ENCODE data around the gene PHC1.

Gene PHC1

DNA sequence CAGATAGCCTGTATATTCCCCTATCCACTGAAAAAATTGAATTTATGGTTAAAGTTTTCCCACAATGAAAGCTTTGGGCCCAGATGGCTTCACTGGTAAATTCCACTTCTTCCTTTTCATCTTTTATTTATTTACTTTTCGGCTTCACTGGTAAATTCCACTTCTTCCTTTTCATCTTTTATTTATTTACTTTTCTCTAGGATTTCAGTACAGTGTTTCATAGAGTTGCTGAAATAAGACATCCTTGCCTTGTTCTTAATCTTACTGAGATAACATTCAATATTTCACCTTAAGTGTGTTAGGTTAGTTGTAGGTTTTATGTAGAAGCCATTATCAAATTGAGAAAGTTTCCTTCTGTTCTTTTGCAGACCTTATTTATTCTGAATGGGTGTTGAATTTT, 56.1 kb downstream of the PHC1 start:
- peak; percentile 4 for DNase-seq (ENCODE audit: low read depth, low spot score)
- no peak for TF ChIP-seq CTCF (IDR thresholded peaks at IDR 0.05; ENCODE audit: low read depth, low read length)

GRCh38 chr12:8980137-8980536, 65.8 kb downstream of the PHC1 start:
- no peak for TF ChIP-seq CTCF (IDR thresholded peaks at IDR 0.05; ENCODE audit: low read depth, low read length)
- in situ Hi-C loops (cut with HindIII; ENCODE audit: low sequenced_read_pairs): no loop called here
- DNase-seq (ENCODE audit: low read depth, low spot score): no peak
- no peak overlapping the region for H3K4me3 ChIP-seq (ENCODE audit: low read depth, low read length)

More for the DNA sequence above, 56.1 kb downstream of the PHC1 start:
- H3K4me3 ChIP-seq (ENCODE audit: low read depth, low read length): no peak overlapping the region
- in situ Hi-C loops (cut with HindIII; ENCODE audit: low sequenced_read_pairs): no loop called here

DNA sequence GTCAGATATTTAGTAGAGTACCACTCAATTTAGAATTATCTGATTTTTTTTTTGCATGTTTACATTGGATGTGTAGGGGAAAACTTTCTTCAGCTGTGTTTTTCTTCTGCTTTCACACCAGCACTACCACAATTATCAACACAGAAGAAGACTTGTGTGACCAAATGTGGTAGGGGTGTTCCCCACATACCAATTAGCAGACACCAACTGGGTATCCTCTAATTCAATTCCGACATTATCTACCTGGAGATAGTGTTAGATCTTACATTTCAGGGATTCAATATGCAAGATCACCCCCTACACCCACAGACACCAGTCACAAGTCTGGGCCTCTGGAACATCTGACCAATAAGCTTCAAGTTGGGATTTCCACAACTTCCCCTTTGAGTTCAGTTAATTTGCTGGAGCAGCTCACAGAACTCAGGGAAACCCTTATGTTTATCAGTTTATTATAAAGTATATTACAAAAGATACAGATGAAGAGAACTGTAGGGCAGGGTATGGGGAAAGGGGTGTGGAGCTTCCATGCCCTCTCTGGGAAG, 71.0 kb downstream of the PHC1 start:
- TF ChIP-seq CTCF (IDR thresholded peaks at IDR 0.05; ENCODE audit: low read depth, low read length): no peak
- no peak for DNase-seq (ENCODE audit: low read depth, low spot score)
- in situ Hi-C loops (cut with HindIII; ENCODE audit: low sequenced_read_pairs): no loop called here
- H3K4me3 ChIP-seq (ENCODE audit: low read depth, low read length): no peak overlapping the region

DNA sequence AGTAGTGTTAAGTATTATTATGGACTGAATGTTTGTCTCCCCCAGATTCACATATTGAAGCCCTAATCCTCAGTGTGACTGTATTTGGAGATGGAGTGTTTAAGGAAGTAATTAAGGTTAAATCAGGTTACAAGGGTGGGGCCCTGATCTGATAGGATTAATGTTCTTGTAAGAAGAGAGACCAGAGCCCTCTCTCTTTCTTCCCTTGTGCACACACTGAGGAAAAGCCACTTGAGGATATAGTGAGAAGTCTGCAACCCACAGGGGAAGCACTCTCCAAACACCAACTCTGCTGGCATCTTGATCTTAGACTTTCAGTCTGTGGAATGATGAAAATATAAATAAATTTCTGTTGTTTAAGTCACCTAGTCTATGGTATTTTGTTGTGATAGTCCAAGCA, 72.9 kb downstream of the PHC1 start:
- no peak overlapping the region for H3K4me3 ChIP-seq (ENCODE audit: low read depth, low read length)
- DNase-seq (ENCODE audit: low read depth, low spot score): no peak
- TF ChIP-seq CTCF (IDR thresholded peaks at IDR 0.05; ENCODE audit: low read depth, low read length): no peak
- in situ Hi-C loops (cut with HindIII; ENCODE audit: low sequenced_read_pairs): no loop called here

DNA sequence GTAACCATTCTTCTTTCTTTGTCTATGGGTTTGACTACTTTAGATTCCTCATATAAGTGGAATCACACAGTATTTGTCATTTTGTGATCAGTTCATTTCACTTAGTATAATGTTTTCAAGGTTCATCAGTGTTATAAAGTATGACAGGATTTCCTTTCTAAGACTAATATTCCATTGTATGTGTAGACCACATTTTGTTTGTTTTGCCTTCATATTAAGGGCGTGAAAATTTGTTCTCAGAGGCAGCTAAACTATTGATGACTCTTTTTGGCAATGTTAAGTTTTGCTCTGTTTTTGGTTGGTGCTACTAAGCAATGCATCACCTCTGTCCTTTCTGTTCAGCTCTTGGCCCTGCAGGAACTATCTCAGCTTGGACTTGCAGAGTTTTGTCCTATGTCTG, 73.4 kb downstream of the PHC1 start:
- no peak overlapping the region for H3K4me3 ChIP-seq (ENCODE audit: low read depth, low read length)
- in situ Hi-C loops (cut with HindIII; ENCODE audit: low sequenced_read_pairs): no loop called here
- no peak for DNase-seq (ENCODE audit: low read depth, low spot score)
- no peak for TF ChIP-seq CTCF (IDR thresholded peaks at IDR 0.05; ENCODE audit: low read depth, low read length)

DNA sequence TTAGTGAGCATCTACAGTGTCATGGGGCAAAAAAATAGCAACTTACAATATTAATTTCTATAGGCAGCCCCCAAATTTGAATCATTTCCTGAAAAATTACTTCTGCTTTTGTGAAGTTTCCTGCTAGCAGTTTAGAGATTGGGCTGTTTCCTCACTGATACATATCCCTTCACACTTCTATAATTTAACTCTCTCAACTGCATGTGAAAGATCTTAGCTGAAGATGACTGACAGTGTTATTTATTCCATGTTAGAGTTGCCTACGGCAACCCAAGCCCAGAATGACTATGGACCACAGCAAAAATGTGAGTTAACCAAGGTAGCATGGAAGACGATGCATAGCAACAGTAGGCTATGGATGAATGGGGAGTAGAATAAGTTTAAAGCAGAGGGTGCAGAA, 75.1 kb downstream of the PHC1 start, which contains the start of gene KLRG1:
TSS of gene KLRG1 (plus strand) at position 134 of the 400 bp plus-strand sequence. CDS start at position 224, 90 bp downstream.
- no peak for DNase-seq (ENCODE audit: low read depth, low spot score)
- H3K4me3 ChIP-seq (ENCODE audit: low read depth, low read length): no peak within 1 kb of the TSS
- in situ Hi-C loops (cut with HindIII; ENCODE audit: low sequenced_read_pairs): no loop called here
- TF ChIP-seq CTCF (IDR thresholded peaks at IDR 0.05; ENCODE audit: low read depth, low read length): no peak
